Prostate gland (tissue), 2 donors: Measurements from ENCODE around the gene GOLM1.

Experiments used
- CTCF ChIP-seq, 4 experiments: fragments of 200-600 bp in 2 of 4; fragments of 450-650 bp in 2 of 4; sonication (generic) in 2 of 4; IDR thresholded peaks; 1 replicate in 3 of 4; 2 replicates in 1 of 4; pipeline ENCODE4 v1.5.1; 2016 to 2019; ENCODE audit warnings: antibody characterized with exemption in 4 of 4, mild to moderate bottlenecking in 2 of 4, moderate library complexity in 2 of 4
- POLR2A ChIP-seq: fragments of 450-650 bp; IDR thresholded peaks from one replicate; pipeline ENCODE4 v1.6.1; 2016; ENCODE audit warnings: antibody characterized with exemption, mild to moderate bottlenecking
- POLR2AphosphoS5 ChIP-seq: sonication (generic); formaldehyde crosslinking; IDR thresholded peaks from one replicate; pipeline ENCODE4 v1.6.1; 2017; ENCODE audit warnings: antibody characterized with exemption

- TF ChIP-seq CTCF (IDR thresholded peaks at IDR 0.05), result no peak
- TF ChIP-seq POLR2A, result no peak
- no peak for TF ChIP-seq POLR2AphosphoS5
These were observed 12.7 kb upstream of the GOLM1 start for GRCh38 chr9:86112057-86112456.
